Measurements from ENCODE around the gene ZNF276. TPM values are rescaled to one million over a fixed set of nuclear protein-coding genes. Genes with fewer than 3 reads are reported as not detected.

The ZNF276 gene
- polyA plus RNA-seq, 3 donors, result 2.2 to 54.5 (median 3.2) TPM

- WGBS (ENCODE audit: insufficient coverage), result 77% methylated on average over 6 of the region's 26 CpGs
Measured at GRCh38 chr16:89759746-89760340, 38.5 kb downstream of the ZNF276 start.

More at GRCh38 chr16:89759746-89760340, 38.5 kb downstream of the ZNF276 start:
- H3K4me1 Mint-ChIP-seq, result peaks cover 41% of the 10 kb centered on the region
- Histone ChIP-seq H3K27me3 (ENCODE audit: control insufficient read depth in 2 of 2, insufficient read depth in 2 of 2, low read length in 2 of 2) (no peaks in the 10 kb centered on the region), H3K9me3 (replicated peaks in 1 of 2; ENCODE audit: control insufficient read depth in 1 of 2, insufficient read depth in 1 of 2, low read length in 2 of 2) (no peaks in the 10 kb centered on the region), H3K4me1 (ENCODE audit: control insufficient read depth in 1 of 2, insufficient read depth in 2 of 2, low read length in 2 of 2) (peaks cover 23 to 43% of the 10 kb centered on the region in 2 donors), H3K79me2 (ENCODE audit: insufficient read depth, low read length) (peaks cover 54% of the 10 kb centered on the region), H3K4me3 (replicated peaks in 1 of 3; ENCODE audit: low read depth in 2 of 3, low read length in 3 of 3) (no peak overlapping the region), H2AFZ (ENCODE audit: insufficient read depth, low read depth, low read length, poor library complexity, severe bottlenecking) (no peak overlapping the region), H3K36me3 (replicated peaks in 1 of 2; ENCODE audit: control insufficient read depth in 1 of 2, insufficient read depth in 2 of 2, low read length in 2 of 2) (peaks cover 33 to 49% of the 10 kb centered on the region in 2 donors), H3K27ac (ENCODE audit: low read depth in 1 of 2, low read length in 2 of 2) (peak overlapping the region in 1 of 2 donors; percentile 76), H3K4me2 (replicated peaks; ENCODE audit: extremely low read depth, low read length, poor library complexity, severe bottlenecking) (peak overlapping the region; percentile 4), H3K9ac (ENCODE audit: insufficient read depth, low read length, poor library complexity, severe bottlenecking) (no peak overlapping the region), H4K20me1 (ENCODE audit: insufficient read depth, low read length) (peaks cover under 1% of the 10 kb centered on the region)
- no peak for TF ChIP-seq CTCF (IDR thresholded peaks at IDR 0.05)
- intact Hi-C loops (cut with micrococcal nuclease), result loop anchor here (2.0 to 5.0 kb wide), 2 partner anchors 38 to 39 kb away; partner anchors contain the start of genes VPS9D1 (in 2 of the 2) and ZNF276 (in 2 of the 2)
- peaks cover 43 to 58% of the 10 kb centered on the region in 2 donors for H3K36me3 Mint-ChIP-seq
- peak overlapping the region; percentile 6 to 46 for H3K4me3 Mint-ChIP-seq
- no peaks in the 10 kb centered on the region for H3K9me3 Mint-ChIP-seq
- peak overlapping the region in 6 of 7 donors; percentile 24 to 87 (median 76) for H3K27ac Mint-ChIP-seq
- peaks cover 0 to 2% (median 0%) of the 10 kb centered on the region in 3 donors for H3K27me3 Mint-ChIP-seq (ENCODE audit: low read depth in 3 of 3)
- no peak for DNase-seq

Data from CD14-positive monocyte (primary cell).